Cardiac muscle cell (in vitro differentiated cells and primary cell): ENCODE results near the gene TBCD. TPM values are rescaled to one million over a fixed set of nuclear protein-coding genes. Genes with fewer than 3 reads are reported as not detected.

Source experiments
- DNase-seq, 2 donors: peaks; one replicate each; pipeline versions ENCODE4 v3.0.0 to v3.0.0-alpha.2; 2010 to 2017; ENCODE audit warnings: low read depth in 1 of 2, low spot score in 1 of 2
- H3K27ac ChIP-seq: fragments of 200-600 bp; sonication (generic); 2 replicates; pipeline ENCODE4 v1.5.1; 2016
- H3K27me3 ChIP-seq: fragments of 200-600 bp; sonication (generic); 2 replicates; pipeline ENCODE4 v1.6.0; 2016; ENCODE audit warnings: control low read depth
- H3K36me3 ChIP-seq: fragments of 200-600 bp; sonication (generic); 2 replicates; pipeline ENCODE4 v1.5.1; 2016; ENCODE audit warnings: control low read depth
- H3K4me1 ChIP-seq: fragments of 200-600 bp; sonication (generic); 2 replicates; pipeline ENCODE4 v1.8.1; 2017; ENCODE audit warnings: low read depth, mild to moderate bottlenecking, mixed run types
- H3K4me3 ChIP-seq: fragments of 200-600 bp; sonication (generic); 2 replicates; pipeline ENCODE4 v1.5.1; 2016; ENCODE audit warnings: mild to moderate bottlenecking
- H3K9me3 ChIP-seq: fragments of 200-600 bp; sonication (generic); 2 replicates; pipeline ENCODE4 v1.5.1; 2017; ENCODE audit warnings: low read depth, mild to moderate bottlenecking, control low read depth
- CTCF ChIP-seq: IDR thresholded peaks from 2 replicates; pipeline ENCODE4 v1.5.1; 2012; ENCODE audit warnings: low read depth, mild to moderate bottlenecking, low read length
- polyA plus RNA-seq: library from polyadenylated mRNA; unstranded; fragments of >200 nt; fragmentation: Nextera tagmentation; extraction: Ambion mirVana; gene quantifications from 2 replicates; pipeline ENCODE4 v1.2.1, GENCODE V29; 2016
- total RNA-seq: library from RNA; depleted of rRNA; stranded (reverse); fragments of >200 nt; gene quantifications from 2 replicates; pipeline ENCODE4 v1.2.3, GENCODE V29; 2016

The TBCD gene
- total and polyA plus RNA-seq, 2 experiments from 2014 or later: 55.7 to 66.0 TPM

DNA sequence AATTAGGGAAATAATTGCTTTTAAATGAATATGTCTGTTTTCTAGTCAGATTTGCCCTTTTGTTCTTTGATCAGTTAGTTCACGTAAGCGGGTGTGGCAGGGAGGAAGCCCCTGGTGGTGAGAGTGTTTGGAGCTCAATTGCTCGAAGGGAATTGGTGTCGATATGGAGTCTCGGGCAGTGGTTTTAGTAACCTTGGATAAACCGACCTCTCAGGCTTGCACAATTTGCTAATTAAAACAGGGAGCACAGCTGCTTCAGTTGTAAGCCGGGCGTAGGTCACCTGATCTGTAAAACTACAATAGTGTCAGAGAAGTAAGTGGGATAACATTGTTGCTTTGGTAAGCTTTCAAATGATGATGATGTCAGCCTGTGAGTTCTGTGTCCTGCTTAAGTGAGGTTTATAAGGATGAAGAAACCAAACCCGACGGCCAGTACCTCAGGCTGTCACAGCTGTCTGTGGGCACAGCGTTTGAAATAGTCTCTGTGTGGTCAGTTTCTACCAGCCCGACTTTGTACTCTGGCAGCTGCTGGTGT is 85.0 kb downstream of the TBCD start:
- Histone ChIP-seq H3K27ac (no peak overlapping the region), H3K36me3 (no peaks in the 10 kb centered on the region), H3K4me3 (no peak overlapping the region), H3K27me3 (no peaks in the 10 kb centered on the region), H3K4me1 (no peaks in the 10 kb centered on the region), H3K9me3 (no peaks in the 10 kb centered on the region)
- DNase-seq: no peak
- TF ChIP-seq CTCF: no peak

DNA sequence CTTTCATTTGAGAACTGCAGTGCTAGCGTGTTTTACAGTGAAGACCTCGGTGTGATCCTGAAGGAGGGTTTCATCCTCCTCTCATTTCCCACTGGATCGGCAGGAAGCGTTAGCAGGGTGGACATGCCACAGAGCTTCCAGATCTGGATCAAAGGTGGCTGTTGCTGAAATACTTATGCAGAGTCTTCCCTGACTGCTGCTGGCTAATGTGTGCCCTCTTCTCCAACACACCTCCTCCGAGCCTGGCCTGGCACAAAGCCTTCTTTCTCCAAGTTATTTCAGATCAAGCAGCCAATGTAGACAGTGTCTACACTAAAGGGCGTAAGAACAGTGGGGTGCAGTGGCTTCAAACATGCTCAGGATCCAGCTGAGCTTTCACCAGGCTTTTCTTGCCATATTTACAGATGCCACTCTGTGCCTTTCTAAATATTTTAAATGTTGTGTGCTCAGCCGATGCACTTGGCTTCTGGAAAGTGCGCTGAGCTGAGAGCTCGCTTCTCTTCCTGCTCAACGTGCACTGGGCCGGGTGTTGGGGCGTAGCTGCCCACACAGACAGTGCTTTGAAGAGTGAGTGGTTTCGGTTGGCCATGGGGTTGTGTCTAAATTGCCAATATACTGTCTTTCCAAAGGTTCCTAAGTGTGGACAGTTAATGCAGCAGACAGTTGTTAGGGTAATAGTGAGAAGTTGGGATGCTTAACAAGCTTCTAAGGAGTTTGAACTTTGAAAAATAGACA is 85.9 kb downstream of the TBCD start:
- TF ChIP-seq CTCF: no peak
- Histone ChIP-seq H3K4me3 (no peak overlapping the region), H3K36me3 (no peaks in the 10 kb centered on the region), H3K4me1 (no peaks in the 10 kb centered on the region), H3K27ac (no peak overlapping the region), H3K9me3 (no peaks in the 10 kb centered on the region), H3K27me3 (no peaks in the 10 kb centered on the region)
- no peak for DNase-seq

GRCh38 chr17:82838386-82839063 is 86.7 kb downstream of the TBCD start:
- no peaks in the 10 kb centered on the region for H3K27me3 ChIP-seq
- H3K27ac ChIP-seq: no peak overlapping the region
- H3K36me3 ChIP-seq: no peaks in the 10 kb centered on the region
- no peak overlapping the region for H3K4me3 ChIP-seq
- no peaks in the 10 kb centered on the region for H3K4me1 ChIP-seq
- TF ChIP-seq CTCF: no peak
- peak in 1 of 2 donors; percentile 38 for DNase-seq
- H3K9me3 ChIP-seq: no peaks in the 10 kb centered on the region

DNA sequence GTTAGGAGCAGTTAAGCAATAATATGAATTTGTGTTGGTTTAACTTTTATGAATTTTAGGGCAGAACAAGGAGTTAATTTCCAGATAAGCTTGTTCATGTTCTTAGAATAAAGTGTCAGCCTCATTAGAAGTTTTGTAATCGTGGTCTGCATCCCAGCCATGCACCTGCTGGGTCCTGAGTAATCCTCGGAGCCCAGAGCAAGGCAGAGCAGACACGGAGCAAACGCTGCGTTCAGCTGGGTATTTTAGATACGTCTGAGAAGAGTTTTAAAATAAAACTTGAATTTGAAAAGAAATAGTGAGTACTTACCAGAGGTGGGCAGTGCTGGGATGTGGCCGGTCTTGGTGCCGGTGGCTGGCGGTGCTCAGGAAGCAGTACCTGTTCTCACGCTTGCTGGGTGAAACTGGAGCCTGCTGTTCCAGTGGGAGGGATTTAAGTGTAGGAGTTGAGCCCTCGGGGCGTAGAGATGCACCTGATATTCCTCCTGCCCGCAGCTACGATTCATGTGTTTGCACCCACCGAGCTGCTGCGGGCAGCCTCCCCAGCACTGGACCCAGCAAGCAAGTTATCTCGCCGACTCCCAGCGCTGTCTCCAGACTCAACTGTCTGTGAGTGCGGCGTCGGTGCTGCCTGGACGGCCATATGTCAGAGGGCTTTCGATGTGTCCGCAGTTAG is 87.9 kb downstream of the TBCD start, which contains the start of gene ZNF750:
ZNF750 (minus strand) TSS at position 406 of the 676 bp plus-strand sequence. CDS start 7,568 bp downstream, outside the sequence.
- no peak for DNase-seq
- Histone ChIP-seq H3K4me3 (no peak within 1 kb of the TSS), H3K27ac (no peak within 1 kb of the TSS)

More for the DNA sequence above, 87.9 kb downstream of the TBCD start, which contains the start of gene ZNF750:
- H3K4me1 ChIP-seq: peaks cover 9% of the 10 kb centered on the region
- no peaks in the 10 kb centered on the region for H3K9me3 ChIP-seq
- H3K36me3 ChIP-seq: no peaks in the 10 kb centered on the region
- TF ChIP-seq CTCF: no peak
- H3K27me3 ChIP-seq: no peaks in the 10 kb centered on the region
